ENCODE measurements around the gene ABTB2.

Gene ABTB2

DNA sequence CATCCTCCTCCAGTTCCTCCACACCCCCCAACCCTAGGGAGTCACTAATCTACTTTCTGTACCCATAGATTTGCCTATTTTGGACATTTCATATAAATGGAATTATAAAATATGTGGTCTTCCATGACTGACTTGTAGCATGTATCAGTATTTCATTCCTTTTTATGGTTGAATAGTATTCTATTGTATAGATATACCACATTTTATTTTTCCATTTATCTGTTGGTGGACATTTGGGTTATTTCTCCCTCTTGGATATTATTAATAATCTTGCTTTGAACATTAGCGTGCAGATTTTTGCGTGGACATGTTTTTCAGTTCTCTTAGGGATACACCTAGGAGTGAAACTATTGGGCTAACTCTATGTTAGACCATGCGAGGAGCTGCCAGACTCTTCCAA is 229.0 kb downstream of the ABTB2 start:
- DNase-seq: no peak

DNA sequence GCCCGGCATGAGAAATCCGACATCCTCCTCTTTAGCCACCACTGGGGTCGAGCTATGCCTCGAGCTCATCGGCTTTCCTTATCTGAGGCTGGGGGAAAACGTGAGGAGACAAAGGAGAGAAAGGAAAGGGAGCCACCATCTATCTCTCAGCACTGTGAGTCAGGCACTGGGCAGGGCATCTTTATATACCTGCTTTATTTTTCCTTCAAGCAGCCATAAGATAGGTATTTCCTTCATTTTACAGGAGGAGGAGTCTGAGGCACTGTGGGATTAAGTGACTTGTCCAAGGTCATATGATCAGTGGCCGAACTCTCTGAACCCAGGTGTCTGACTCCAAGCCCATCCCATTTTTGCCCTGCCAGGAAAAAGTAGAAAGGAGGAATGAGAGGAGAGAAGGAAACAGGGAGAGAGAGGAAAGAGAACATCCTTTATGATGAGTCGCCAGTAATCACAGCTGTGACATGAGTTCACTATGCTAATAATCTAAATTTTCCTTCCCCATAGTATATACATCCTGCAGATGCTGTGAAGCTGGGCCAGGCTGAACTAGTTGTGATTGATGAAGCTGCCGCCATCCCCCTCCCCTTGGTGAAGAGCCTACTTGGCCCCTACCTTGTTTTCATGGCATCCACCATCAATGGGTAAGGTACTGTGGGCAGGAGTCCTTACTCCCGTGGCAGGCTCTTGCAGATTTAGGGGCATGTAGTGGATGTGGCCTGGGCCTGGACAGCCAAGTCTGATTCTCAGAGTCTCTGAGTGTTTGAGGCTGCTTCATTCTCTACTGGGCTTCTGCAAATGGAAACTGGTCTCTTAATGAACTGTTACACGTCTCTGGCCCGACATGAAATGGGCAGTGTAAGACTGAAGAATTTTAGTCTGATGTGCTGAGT is 230.6 kb downstream of the ABTB2 start:
- DNase-seq: no peak

DNA sequence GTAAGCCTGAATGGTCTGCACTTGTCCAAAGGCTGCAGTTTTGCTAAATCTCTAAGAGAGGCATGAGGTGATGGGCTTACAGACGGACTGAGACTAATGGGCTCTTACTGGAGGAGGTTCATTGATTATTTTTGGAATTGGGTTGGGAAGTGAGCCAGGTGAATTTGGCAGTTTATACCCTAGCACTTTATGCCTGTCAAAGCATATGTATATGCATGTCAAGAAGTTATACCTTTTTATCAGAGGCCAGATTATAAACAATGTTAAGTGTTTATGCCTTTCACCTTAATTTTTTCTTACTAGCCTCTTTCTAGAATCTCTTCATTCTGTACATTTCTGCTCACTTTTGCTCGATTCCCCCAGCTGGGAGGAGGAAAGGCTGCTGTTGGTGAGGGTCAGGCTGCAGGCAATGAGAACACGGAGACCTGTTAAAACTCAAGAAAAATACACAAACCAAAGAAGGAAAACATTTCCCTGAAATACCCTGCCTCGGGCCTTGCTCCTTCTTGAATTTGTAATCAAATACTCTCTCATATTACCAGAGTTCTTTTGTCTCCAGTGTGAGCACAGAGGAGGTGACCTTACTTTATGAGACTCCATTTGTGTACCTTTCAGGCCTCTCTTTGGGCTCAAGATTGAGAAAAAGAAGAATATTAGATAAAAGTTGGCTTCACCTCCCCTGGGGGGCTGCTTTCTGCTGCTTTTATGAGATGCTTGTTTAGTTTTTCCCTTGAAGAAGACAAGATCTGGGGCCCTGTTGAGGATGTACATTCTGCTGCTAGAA is 232.7 kb downstream of the ABTB2 start:
- DNase-seq: no peak

DNA sequence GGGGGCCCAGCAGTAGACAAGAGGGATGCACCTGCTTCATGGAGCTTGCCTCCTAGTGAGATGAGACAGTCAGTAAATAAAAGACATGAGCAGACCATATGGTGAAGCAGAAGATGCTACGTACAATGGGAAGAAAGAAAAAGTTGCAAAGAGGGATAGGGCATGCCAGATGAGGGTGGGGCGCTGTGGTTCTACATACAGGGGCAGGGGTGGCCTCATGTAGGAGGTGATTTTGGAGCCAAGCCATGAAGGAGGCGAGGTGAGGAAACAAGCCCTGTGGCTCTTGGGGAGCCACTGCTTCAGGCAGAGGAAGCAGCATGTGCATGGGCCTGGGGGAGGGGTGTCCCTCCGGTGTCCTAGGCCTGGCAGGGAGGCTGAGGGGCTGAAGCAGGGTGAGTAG is 237.2 kb downstream of the ABTB2 start:
- no peak for DNase-seq

DNA sequence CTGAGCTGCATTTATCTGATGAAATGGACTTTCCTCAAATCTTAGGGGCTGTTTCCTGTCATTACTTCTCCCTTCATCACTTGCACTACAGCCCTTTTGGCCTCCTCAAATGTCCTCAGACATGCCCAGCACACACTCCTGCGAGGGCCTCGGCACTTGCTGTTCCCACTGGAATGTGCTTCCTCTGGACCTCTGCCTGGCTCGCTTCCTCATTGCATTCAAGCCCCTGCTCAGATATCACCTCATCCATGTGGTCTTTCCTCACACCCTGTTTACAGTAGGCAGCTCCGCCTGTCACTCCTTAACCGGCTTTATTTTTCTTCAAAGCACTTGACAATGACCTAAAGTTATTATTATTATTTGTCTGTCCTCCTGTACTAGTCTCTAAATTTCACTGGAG is 243.3 kb downstream of the ABTB2 start:
- DNase-seq: no peak

DNA sequence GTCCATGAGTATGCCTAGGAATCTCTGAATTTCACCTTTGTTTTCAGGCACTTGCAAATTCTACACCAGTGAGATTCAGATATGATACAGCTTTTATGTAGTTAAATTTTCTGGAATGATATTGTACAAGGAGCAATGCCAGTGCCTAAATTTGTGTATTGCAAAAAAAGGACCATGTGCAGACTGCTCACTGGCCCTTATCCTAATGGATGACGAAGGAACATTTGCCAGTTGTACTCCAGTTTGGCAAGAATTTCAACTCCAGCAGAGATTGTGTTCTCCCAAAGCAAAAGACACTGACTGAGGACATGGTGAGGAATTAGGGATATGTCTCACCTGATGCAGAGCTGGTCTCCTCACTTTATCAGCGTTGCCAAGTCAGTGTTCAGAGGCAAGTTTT is 243.8 kb downstream of the ABTB2 start:
- no peak for DNase-seq

DNA sequence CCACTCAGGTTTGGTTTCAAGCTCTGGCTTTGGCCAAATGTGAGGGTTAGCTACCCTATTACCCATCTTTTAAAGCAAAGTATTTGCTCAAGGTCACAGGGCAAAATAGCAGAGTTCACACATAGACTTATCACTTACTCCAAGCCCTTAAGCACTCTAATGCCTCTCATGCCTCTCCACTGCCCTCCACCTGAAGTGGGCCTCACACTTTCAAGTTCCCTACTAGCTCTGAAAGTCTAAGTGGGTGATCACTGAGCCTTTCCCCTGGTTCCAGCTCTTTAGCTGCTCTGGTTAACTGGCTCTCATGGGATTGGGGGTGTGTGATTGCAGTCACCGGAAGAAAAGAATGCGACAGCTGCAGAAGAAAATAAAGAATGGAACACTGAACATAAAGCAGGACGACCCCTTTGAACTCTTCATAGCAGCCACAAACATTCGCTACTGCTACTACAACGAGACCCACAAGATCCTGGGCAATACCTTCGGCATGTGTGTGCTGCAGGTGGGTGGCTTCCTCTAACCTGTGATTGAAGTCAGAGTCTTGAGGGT is 246.0 kb downstream of the ABTB2 start:
- no peak for DNase-seq

DNA sequence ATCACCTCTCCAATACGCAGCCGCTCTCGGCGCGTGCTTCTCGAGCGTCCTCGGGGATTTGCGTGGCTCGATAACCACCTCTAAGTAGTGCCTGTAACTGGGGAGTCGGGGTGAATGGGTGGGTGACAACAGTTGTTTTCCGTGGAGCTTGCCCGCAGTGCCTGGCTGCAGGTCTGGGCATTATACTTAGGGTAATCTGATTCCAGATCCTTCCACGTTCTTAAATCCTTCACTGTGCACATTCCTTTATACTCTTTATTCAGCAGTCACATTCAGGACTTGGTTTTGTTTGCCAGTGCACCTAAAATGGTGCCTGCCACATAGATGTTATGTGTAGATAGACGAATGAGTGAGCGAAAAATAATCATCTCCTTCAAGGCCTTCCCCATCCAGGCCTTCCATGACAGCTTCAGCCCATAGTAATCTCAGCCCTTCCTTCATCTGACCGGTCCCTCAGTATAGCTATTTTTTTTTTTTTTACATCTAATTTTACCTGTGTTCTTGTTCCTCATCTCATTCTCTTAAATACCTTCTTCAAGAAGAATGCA is 251.8 kb downstream of the ABTB2 start:
- peak in 5 of 56 donors; percentile 23 to 78 (median 70) for DNase-seq

DNA sequence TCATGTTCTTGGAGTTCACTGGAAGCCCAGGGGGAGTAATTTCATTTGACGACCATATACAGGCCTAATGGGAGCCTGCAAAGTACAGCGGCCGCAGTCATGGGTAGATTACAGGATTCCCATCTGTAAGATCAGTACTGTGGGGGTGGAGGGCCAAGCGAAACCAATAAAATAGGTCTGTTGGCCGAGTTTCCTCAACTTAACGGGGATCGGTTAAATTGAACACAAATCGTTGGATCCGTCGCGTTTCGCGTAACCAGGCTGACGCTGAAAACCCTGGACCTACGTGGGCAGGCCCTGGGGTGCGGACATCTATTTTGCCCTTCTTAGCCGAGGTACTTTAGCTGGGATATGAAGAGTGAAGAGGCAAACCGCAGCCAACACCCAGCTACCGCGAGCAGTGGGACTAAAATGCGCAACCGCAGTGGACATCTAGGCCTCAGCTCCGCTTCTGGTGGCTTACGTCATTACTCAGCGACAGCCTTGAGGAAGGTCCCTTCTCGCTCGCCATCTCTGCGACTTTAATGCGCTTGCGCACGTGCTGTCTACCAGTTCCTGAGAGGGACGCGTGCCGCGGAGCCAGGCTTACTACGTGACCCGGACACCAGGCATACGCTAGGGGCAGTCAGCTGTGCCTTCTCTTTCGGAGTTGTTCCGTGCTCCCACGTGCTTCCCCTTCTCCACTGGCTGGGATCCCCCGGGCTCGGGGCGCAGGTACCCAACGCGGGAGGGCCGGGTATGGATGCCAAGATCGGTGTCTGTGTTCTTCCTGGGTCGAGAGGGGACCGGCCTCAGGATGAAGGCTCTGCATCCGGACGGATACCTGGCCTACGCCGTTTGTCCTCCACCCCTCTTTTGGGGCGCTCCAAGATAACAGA is 252.5 kb downstream of the ABTB2 start, which contains the start of gene NAT10:
TSS of gene NAT10 (plus strand) at position 551 of the 878 bp plus-strand sequence. CDS start 2,597 bp downstream, outside the sequence.
- peak; percentile 28 to 97 (median 91) for DNase-seq

DNA sequence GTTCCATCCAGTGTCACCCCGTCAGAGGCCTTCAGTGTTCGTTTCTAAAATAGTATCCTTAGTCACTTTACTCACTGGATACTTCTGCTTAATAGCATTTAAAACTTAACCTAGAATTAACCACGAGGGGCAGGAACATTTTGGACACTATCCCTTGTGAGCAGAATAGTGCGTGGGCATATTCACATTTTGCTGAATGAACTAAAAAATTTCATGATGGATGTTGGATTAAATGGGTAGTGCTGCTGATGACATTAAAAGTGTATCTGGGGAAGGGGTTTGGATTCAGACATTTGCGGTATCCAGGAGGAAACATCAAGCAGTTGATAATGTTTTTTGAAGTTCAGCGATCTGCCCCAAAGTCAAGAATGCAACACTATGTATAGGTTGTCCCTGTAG is 253.1 kb downstream of the ABTB2 start:
- DNase-seq: no peak

All from nucleus accumbens (tissue), 56 donors.